Upper lobe of left lung (tissue), 4 donors: Measurements from ENCODE around the gene BRCA2.

Source experiments
- CTCF ChIP-seq, 6 experiments: fragments of 450-650 bp in 4 of 6; fragments of 200-600 bp in 2 of 6; sonication (generic) in 2 of 6; IDR thresholded peaks; one replicate each; pipeline ENCODE4 v1.5.1; 2016 to 2019; ENCODE audit warnings: antibody characterized with exemption in 6 of 6
- POLR2A ChIP-seq, 4 donors: fragments of 450-650 bp; IDR thresholded peaks; one replicate each; pipeline ENCODE4 v1.5.1; 2016 to 2017; ENCODE audit warnings: antibody characterized with exemption in 4 of 4, mild to moderate bottlenecking in 2 of 4
- POLR2AphosphoS5 ChIP-seq, 2 donors: sonication (generic); formaldehyde crosslinking; IDR thresholded peaks; one replicate each; pipeline ENCODE4 v1.5.1; 2017; ENCODE audit warnings: antibody characterized with exemption in 2 of 2

DNA sequence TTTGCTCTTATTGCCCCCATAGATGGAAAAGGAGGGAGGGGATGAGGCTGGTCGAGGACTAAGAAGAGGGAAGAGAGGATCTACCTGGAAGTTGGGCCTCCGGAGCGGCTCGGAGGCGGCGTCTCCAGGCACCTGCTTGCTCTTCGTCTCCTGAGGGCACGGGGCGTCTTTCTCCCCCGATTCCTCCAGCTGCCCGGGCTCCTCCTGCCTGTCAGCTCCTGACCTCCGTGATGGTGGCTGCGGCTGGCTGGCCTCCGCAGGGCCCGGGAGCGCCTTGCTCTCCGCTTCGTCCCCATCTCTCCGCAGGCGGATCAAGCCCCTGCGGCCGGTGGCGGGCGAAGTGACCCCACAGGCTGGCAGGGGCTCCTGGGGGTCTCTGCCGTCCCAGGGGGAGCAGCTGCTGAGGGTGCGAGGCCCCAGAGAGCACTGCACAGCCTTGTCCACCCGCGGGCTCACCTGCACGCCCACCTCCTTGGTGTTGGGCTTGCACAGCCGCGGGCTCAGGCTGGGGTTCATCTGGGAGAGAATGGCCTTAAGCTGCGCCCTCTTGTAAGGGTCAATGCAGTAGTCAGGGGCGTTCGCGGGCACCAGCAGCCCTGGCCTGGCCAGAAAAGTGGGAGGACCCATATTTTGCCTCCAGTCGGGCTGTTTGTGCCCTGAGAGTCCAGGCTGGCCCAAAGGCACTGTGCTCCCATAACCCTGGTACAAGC is 4.0 kb upstream of the BRCA2 start:
- TF ChIP-seq POLR2A (IDR thresholded peaks at IDR 0.05) (no peak), CTCF (IDR thresholded peaks at IDR 0.05) (no peak), POLR2AphosphoS5 (IDR thresholded peaks at IDR 0.05) (no peak)
